Activated CD8-positive, alpha-beta memory T cell treated with anti-CD3 and anti-CD28 coated beads for 1 hour (primary cell): ENCODE data around the gene ADAMTS1.

Experiments
- DNase-seq, 2 donors: peaks; one replicate each; pipeline ENCODE4 v3.0.0-alpha.2; 2020; ENCODE audit warnings: low read depth in 1 of 2; ENCODE audit errors: extremely low read depth in 1 of 2

ADAMTS1 gene

GRCh38 chr21:26818906-26819305 is 26.3 kb downstream of the ADAMTS1 start:
- DNase-seq: no peak

GRCh38 chr21:26815197-26815596 is 30.0 kb downstream of the ADAMTS1 start:
- DNase-seq: no peak

- DNase-seq: no peak
Measured at GRCh38 chr21:26814386-26814785, 30.8 kb downstream of the ADAMTS1 start.

- DNase-seq: no peak
Measured at GRCh38 chr21:26813426-26813998, 31.7 kb downstream of the ADAMTS1 start.

- DNase-seq: no peak
Measured at GRCh38 chr21:26812173-26812572, 33.0 kb downstream of the ADAMTS1 start.

- DNase-seq: no peak
Measured at GRCh38 chr21:26811482-26811881, 33.7 kb downstream of the ADAMTS1 start.

- DNase-seq: no peak
Measured at GRCh38 chr21:26810676-26811415, 34.4 kb downstream of the ADAMTS1 start.

- no peak for DNase-seq
Measured at GRCh38 chr21:26810266-26810665, 34.9 kb downstream of the ADAMTS1 start.

- no peak for DNase-seq
Measured at GRCh38 chr21:26809745-26810144, 35.5 kb downstream of the ADAMTS1 start.

GRCh38 chr21:26806801-26807295 is 38.4 kb downstream of the ADAMTS1 start:
- no peak for DNase-seq

GRCh38 chr21:26804895-26805609 is 40.2 kb downstream of the ADAMTS1 start:
- no peak for DNase-seq

- DNase-seq: no peak
Measured at GRCh38 chr21:26801498-26801897, 43.7 kb downstream of the ADAMTS1 start.

GRCh38 chr21:26800970-26801431 is 44.2 kb downstream of the ADAMTS1 start:
- DNase-seq: no peak

- no peak for DNase-seq
Measured at GRCh38 chr21:26800455-26800854, 44.8 kb downstream of the ADAMTS1 start.

- no peak for DNase-seq
Measured at GRCh38 chr21:26800001-26800400, 45.2 kb downstream of the ADAMTS1 start.

- no peak for DNase-seq
Measured at GRCh38 chr21:26798856-26799751, 46.1 kb downstream of the ADAMTS1 start.

- DNase-seq: no peak
Measured at GRCh38 chr21:26797878-26798456, 47.2 kb downstream of the ADAMTS1 start.

- DNase-seq: no peak
Measured at GRCh38 chr21:26795866-26796329, 49.3 kb downstream of the ADAMTS1 start.

GRCh38 chr21:26795412-26795805 is 49.8 kb downstream of the ADAMTS1 start:
- DNase-seq: no peak
